Right ventricle myocardium inferior (tissue), 1 donor: Measurements from ENCODE around the gene OR8B8. TPM values are rescaled to one million over a fixed set of nuclear protein-coding genes. Genes with fewer than 3 reads are reported as not detected.

Experiments used
- total RNA-seq: library from RNA; stranded (reverse); fragmentation: NEBNext Ultra II Directional; extraction: Animal tissue kit (Norgen Biotek cat#: 25700); gene quantifications from one replicate; pipeline ENCODE4 v1.2.1, GENCODE V29; 2021
- donor health status: DM: no; HTN: yes; CAD: no; lungs with severe emphysema.

The OR8B8 gene
- total RNA-seq, 1 donor from 2014 or later = not detected

Other genes starting within 250 kb of the OR8B8 start
- gene OR8G1, start 204.6 kb downstream of the OR8B8 start, total RNA-seq = not detected
- not detected for gene OR8G5, start 189.3 kb downstream of the OR8B8 start, total RNA-seq
- not detected for gene OR8D1, start 131.7 kb downstream of the OR8B8 start, total RNA-seq
- gene OR8D2, start 125.5 kb downstream of the OR8B8 start, total RNA-seq = not detected
- gene OR8B2, start 61.2 kb downstream of the OR8B8 start, total RNA-seq = not detected
- gene OR8B3, start 46.7 kb downstream of the OR8B8 start, total RNA-seq = not detected
- gene OR8B4, start 20.8 kb downstream of the OR8B8 start, total RNA-seq = not detected
- not detected for gene OR8B12, start 98.0 kb upstream of the OR8B8 start, total RNA-seq
- gene OR8A1, start 124.3 kb upstream of the OR8B8 start, total RNA-seq = not detected
- not detected for gene PANX3, start 165.7 kb upstream of the OR8B8 start, total RNA-seq
- 21.0 TPM for gene TBRG1, start 177.2 kb upstream of the OR8B8 start, total RNA-seq
- gene SIAE, start 228.0 kb upstream of the OR8B8 start, total RNA-seq = 83.1 TPM
- gene SPA17, start 228.2 kb upstream of the OR8B8 start, total RNA-seq = 2.6 TPM